Testis (tissue), 3 donors: ENCODE results near the gene C16orf86. TPM values are rescaled to one million over a fixed set of nuclear protein-coding genes. Genes with fewer than 3 reads are reported as not detected.

Experiments
- DNase-seq: peaks from one replicate; pipeline ENCODE4 v3.0.0-alpha.2; 2019
- H3K27ac ChIP-seq, 2 donors: fragments of 200-600 bp; sonication (generic); one replicate each; pipeline ENCODE4 v1.5.1; 2019
- H3K27me3 ChIP-seq: fragments of 200-600 bp; sonication (generic); one replicate; pipeline ENCODE4 v1.5.1; 2019
- H3K36me3 ChIP-seq: fragments of 200-600 bp; sonication (generic); one replicate; pipeline ENCODE4 v1.5.1; 2017; ENCODE audit warnings: low read depth; ENCODE audit errors: missing control alignments
- H3K4me1 ChIP-seq: fragments of 200-600 bp; sonication (generic); one replicate; pipeline ENCODE4 v1.5.1; 2019
- H3K4me3 ChIP-seq, 2 donors: fragments of 200-600 bp; sonication (generic); one replicate each; pipeline ENCODE4 v1.5.1; 2017 to 2019
- H3K9me3 ChIP-seq: fragments of 200-600 bp; sonication (generic); one replicate; pipeline ENCODE4 v1.5.1; 2017
- POLR2A ChIP-seq: fragments of 450-650 bp; IDR thresholded peaks from one replicate; pipeline ENCODE4 v1.6.1; 2017; ENCODE audit warnings: antibody characterized with exemption, mild to moderate bottlenecking, moderate library complexity
- WGBS, 2 donors: methylation state at CpG; one replicate each; pipeline ENCODE4 v1.1.5; 2018; 5-methylcytosine and 5-hydroxymethylcytosine counted together
- intact Hi-C: fragments of 100-400 bp; cut with DNase I; formaldehyde crosslinking; loops from one replicate; pipeline ENCODE4 v1.15.1; 2023; ENCODE audit warnings: low total_unique reads
- polyA plus RNA-seq: library from polyadenylated mRNA; stranded (reverse); fragments of 350-450 nt; fragmentation: Illumina TruSeq; extraction: RNeasy Lipid Tissue Mini Kit (QIAGEN cat#74804); gene quantifications from one replicate; pipeline ENCODE4 v1.2.3, GENCODE V29; 2014; ENCODE audit warnings: low read depth, low replicate concordance; ENCODE audit not compliant: insufficient read depth
- total RNA-seq, 2 donors: library from RNA; depleted of rRNA; stranded (reverse); fragments of >200 nt; gene quantifications; one replicate each; pipeline ENCODE4 v1.2.3, GENCODE V29; 2016
- TF ChIP-seq, protein P1 (sequence below), 3 experiments: fragments of 450-650 bp in 2 of 3; fragments of 200-600 bp in 1 of 3; sonication (generic) in 1 of 3; IDR thresholded peaks; one replicate each; pipeline ENCODE4 v1.5.1; 2016 to 2019; ENCODE audit warnings: antibody characterized with exemption in 3 of 3, mild to moderate bottlenecking in 2 of 3, moderate library complexity in 1 of 3

C16orf86 gene
- total and polyA plus RNA-seq, 3 donors from 2014 or later = 38.7 to 77.9 (median 43.4) TPM

DNA sequence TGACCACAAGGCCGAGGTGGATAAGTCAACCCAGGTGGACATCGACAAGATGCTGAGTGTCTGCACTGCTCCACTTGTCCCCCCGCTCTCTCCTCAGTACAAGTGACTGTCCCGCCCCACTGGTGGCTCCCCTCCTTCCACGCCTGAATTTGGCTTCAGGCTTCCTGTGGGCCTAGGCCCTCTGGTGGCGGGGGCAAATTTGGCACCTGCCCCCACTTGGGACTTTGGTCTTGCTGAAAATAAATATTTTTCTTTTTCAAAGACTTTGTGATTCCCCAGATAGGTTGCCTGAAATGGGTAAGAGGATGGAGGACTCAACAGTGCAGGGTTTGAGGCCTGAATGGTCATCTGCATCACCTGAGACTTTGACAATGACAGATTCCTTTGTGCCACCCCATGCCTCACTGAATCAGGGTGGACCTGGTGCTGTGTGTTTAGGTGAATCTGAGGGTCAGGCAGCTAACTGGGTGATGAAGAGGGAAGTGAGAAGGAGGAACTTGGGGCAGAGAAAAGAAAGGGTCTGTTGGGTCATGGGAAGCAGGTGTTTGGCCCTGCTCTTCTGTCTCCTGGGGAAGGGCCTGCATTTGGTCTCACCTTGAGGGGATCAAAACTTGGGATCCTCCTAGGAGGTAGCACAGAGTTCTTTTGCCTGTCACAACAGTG lies 2.0 kb downstream of the C16orf86 start:
- no peaks in the 10 kb centered on the region for H3K9me3 ChIP-seq
- H3K4me3 ChIP-seq = no peak overlapping the region
- no peak for DNase-seq
- no peak overlapping the region for H3K27ac ChIP-seq
- 82 to 85% methylated on average over 6 of the region's 6 CpGs for WGBS, 2 donors
- TF ChIP-seq, protein P1, sequence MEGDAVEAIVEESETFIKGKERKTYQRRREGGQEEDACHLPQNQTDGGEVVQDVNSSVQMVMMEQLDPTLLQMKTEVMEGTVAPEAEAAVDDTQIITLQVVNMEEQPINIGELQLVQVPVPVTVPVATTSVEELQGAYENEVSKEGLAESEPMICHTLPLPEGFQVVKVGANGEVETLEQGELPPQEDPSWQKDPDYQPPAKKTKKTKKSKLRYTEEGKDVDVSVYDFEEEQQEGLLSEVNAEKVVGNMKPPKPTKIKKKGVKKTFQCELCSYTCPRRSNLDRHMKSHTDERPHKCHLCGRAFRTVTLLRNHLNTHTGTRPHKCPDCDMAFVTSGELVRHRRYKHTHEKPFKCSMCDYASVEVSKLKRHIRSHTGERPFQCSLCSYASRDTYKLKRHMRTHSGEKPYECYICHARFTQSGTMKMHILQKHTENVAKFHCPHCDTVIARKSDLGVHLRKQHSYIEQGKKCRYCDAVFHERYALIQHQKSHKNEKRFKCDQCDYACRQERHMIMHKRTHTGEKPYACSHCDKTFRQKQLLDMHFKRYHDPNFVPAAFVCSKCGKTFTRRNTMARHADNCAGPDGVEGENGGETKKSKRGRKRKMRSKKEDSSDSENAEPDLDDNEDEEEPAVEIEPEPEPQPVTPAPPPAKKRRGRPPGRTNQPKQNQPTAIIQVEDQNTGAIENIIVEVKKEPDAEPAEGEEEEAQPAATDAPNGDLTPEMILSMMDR (IDR thresholded peaks at IDR 0.05) = peak in 1 of 3 experiments; percentile 37
- no peak for TF ChIP-seq POLR2A
- no peaks in the 10 kb centered on the region for H3K27me3 ChIP-seq
- H3K4me1 ChIP-seq = peaks cover 26% of the 10 kb centered on the region
- intact Hi-C loops = no loop called here
- H3K36me3 ChIP-seq = no peaks in the 10 kb centered on the region

DNA sequence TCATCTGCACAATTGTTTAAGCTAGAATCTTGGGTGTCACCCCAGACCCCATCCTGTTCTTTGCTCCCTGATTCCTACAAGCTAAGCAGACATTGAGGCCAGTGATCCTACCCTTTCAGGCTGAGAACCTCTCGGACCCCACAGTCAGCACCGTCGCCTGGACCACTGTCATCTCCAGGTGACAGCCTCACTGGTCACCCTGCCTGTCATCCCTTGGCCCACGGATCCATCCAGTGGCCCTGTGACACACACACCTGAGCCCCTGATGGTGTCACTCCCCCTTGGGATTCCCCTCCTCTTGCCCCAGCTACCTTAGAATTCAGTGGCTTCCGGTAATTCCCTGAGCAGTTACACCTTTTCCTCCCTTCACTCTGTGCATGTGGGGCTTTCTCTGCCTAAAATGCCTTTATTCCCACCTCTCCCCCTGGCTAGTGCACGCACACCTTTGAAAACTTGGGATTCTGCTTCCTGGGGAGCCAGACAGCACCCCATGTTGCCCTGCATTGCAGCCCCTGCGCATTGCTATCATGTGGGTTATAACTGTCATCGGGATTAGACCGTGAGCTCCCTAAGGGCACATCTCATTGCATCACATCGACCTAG lies 3.0 kb downstream of the C16orf86 start:
- H3K36me3 ChIP-seq = no peaks in the 10 kb centered on the region
- 94 to 95% methylated on average over 10 of the region's 10 CpGs for WGBS, 2 donors
- DNase-seq = no peak
- H3K27ac ChIP-seq = no peak overlapping the region
- no peaks in the 10 kb centered on the region for H3K27me3 ChIP-seq
- H3K9me3 ChIP-seq = no peaks in the 10 kb centered on the region
- no peak overlapping the region for H3K4me3 ChIP-seq
- TF ChIP-seq POLR2A = no peak
- TF ChIP-seq, protein P1 (IDR thresholded peaks at IDR 0.05) = no peak
- H3K4me1 ChIP-seq = peaks cover 30% of the 10 kb centered on the region
- intact Hi-C loops = no loop called here

DNA sequence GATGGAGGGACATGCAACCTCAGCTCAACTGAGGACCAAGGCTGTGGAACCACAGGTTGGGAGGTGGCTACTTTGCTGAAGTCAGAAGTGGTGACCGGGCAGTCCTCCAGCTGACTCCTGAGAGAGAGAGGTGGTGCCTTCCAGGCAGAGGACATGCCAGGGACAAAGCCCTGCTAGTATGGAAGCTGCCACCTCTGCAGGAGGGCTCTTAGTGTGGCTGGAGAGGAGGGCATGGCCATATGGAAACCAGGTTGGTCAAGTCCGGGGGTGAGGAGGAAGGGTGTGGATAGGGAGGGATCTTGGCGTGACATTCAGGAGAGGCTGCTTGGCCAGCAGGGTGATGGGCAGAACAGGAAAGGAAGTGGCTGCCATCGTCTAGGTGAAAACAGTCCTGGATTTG lies 5.7 kb downstream of the C16orf86 start:
- Histone ChIP-seq H3K9me3 (no peaks in the 10 kb centered on the region), H3K4me3 (no peak overlapping the region), H3K27me3 (no peaks in the 10 kb centered on the region), H3K36me3 (no peaks in the 10 kb centered on the region), H3K27ac (no peak overlapping the region), H3K4me1 (peaks cover 22% of the 10 kb centered on the region)
- intact Hi-C loops = no loop called here
- DNase-seq = no peak
- WGBS, 2 donors = 52 to 59% methylated on average over 4 of the region's 4 CpGs
- no peak for TF ChIP-seq POLR2A
- TF ChIP-seq, protein P1 (IDR thresholded peaks at IDR 0.05) = no peak

DNA sequence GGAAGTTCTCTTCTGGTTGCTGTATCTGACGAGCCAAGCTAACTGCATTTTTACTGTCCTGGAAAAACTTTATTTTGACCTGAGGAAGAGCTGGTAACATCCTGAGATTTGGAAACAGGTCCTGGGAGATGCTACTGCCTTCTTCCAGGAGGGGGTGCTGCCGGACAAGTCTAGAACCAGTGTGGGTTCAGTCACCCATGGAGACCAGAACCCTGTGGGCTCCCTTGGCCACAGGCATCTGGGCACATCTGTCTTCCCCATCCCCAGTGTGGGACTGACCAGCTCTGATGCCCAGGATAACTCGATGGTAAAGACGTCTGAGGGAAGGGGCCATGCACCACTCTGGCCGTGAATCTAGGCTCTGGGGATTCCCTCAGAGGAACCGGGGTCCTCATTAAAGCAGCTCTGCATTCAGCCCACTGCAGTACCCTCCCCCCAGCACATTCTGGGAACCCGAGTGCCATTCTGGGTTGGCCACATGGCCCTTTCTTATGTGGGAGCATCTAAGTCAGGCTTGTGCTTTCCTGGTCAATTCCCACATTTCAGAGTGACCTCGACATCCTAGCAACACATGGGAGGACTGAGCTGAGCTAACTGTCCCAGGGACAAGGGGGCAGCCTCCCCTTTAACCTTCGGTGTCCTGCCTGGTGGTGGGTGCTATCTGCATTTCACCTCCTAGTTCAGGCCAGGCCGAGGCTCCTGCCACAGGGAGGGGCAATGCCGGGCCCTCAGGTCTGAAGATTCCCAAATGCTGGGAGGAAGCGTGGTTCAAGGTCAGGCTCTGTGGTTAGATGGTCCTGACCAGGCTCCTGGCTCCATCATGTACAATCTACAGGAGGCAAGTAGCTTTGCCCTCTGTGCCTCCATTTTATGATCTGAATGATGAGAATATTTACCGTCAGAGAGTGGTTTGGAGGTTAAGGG lies 6.4 kb downstream of the C16orf86 start:
- intact Hi-C loops = no loop called here
- peaks cover 15% of the 10 kb centered on the region for H3K4me1 ChIP-seq
- H3K36me3 ChIP-seq = no peaks in the 10 kb centered on the region
- peak overlapping the region; percentile 55 to 64 for H3K27ac ChIP-seq
- peak; percentile 76 for DNase-seq
- no peak overlapping the region for H3K4me3 ChIP-seq
- TF ChIP-seq POLR2A = no peak
- TF ChIP-seq, protein P1 (IDR thresholded peaks at IDR 0.05) = peak; percentile 40 to 54 (median 51)
- WGBS, 2 donors = 51 to 54% methylated on average over 10 to 11 of the region's 13 CpGs
- no peaks in the 10 kb centered on the region for H3K9me3 ChIP-seq
- H3K27me3 ChIP-seq = no peaks in the 10 kb centered on the region
